HepG2 (cell line): ENCODE data around the gene PRKG1. TPM values are rescaled to one million over a fixed set of nuclear protein-coding genes. Genes with fewer than 3 reads are reported as not detected.

Experiments
- ATAC-seq: fragments of 200-7000 bp; cut with Tn5 transposase; 3 replicates; pipeline ENCODE4 v1.9.1; 2020; ENCODE audit warnings: mild to moderate bottlenecking, moderate library complexity
- BruUV-seq: library from RNA; stranded (reverse); fragments of 400-500 nt; replicated peaks from 2 replicates; lab custom pipeline; 2021; lab: Mats Ljungman, UMichigan
- CTCF ChIA-PET: fragments of 300-600 bp; formaldehyde crosslinking; extraction: SDS; loops from one replicate; lab custom pipeline; 2021; ENCODE audit warnings: low total read pairs, inconsistent platforms, low intra/inter-chr PET ratio; lab: Yijun Ruan, JAX
- POLR2A ChIA-PET: fragments of 350-600 bp; sonication (Branson Sonifier 250); formaldehyde crosslinking; loops from one replicate; lab custom pipeline; 2020; ENCODE audit warnings: antibody characterized with exemption, inconsistent platforms; lab: Yijun Ruan, JAX
- DNase-seq: peaks from one replicate; pipeline ENCODE4 v3.0.0-alpha.2; 2015; ENCODE audit warnings: low spot score
- FAIRE-seq: peaks from 3 replicates; lab custom pipeline; 2011; peaks lifted over from hg19 to GRCh38; lab: Jason Lieb, UNC
- H2AFZ ChIP-seq: one replicate; pipeline ENCODE4 v1.6.1; 2011; ENCODE audit warnings: low read length, inconsistent platforms
- H3K27ac ChIP-seq: fragments of 300-600 bp; 3 replicates; pipeline ENCODE4 v1.8.0; 2011; ENCODE audit warnings: mixed run types, mild to moderate bottlenecking, mixed read lengths, low read length, inconsistent platforms; ENCODE audit not compliant: insufficient read depth; ENCODE audit errors: extremely low read length
- H3K27me3 ChIP-seq, 2 experiments: fragments of 200-600 bp in 1 of 2; 2 replicates in 1 of 2; 3 replicates in 1 of 2; pipeline versions ENCODE4 v1.6.0 to v1.8.0; 2011; ENCODE audit warnings: low read length in 2 of 2, mild to moderate bottlenecking in 2 of 2, moderate library complexity in 2 of 2, inconsistent platforms in 1 of 2; ENCODE audit not compliant: insufficient read depth in 2 of 2, control insufficient read depth in 1 of 2
- H3K36me3 ChIP-seq, 2 experiments: fragments of 200-600 bp in 1 of 2; replicated peaks in 1 of 2; 2 replicates in 1 of 2; 3 replicates in 1 of 2; pipeline versions ENCODE4 v1.5.1 to v1.8.0; 2011; ENCODE audit warnings: low read length in 2 of 2, inconsistent platforms in 1 of 2; ENCODE audit not compliant: insufficient read depth in 2 of 2, control insufficient read depth in 1 of 2
- H3K4me1 ChIP-seq: 2 replicates; pipeline ENCODE4 v1.5.1; 2012; ENCODE audit warnings: low read length, inconsistent platforms; ENCODE audit not compliant: insufficient read depth
- H3K4me2 ChIP-seq: 2 replicates; pipeline ENCODE4 v1.6.0; 2011; ENCODE audit warnings: low read depth, low read length, inconsistent platforms
- H3K4me3 ChIP-seq, 3 experiments: fragments of 200-600 bp in 1 of 3; sonication (generic), shearing (Covaris generic) in 1 of 3; replicated peaks in 1 of 3; 2 replicates each; pipeline ENCODE4 v1.5.1; 2011 to 2016; ENCODE audit warnings: low read length in 3 of 3, inconsistent platforms in 2 of 3, low read depth in 2 of 3, mild to moderate bottlenecking in 2 of 3, control low read depth in 1 of 3, mixed read lengths in 1 of 3; ENCODE audit not compliant: insufficient read depth in 1 of 3
- H3K79me2 ChIP-seq: one replicate; pipeline ENCODE4 v1.6.1; 2011; ENCODE audit warnings: low read length, inconsistent platforms; ENCODE audit not compliant: insufficient read depth
- H3K9ac ChIP-seq: 2 replicates; pipeline ENCODE4 v1.6.0; 2011; ENCODE audit warnings: mild to moderate bottlenecking, low read depth, low read length, inconsistent platforms; ENCODE audit not compliant: insufficient read depth
- H3K9me3 ChIP-seq: 2 replicates; pipeline ENCODE4 v1.5.1; 2012; ENCODE audit warnings: mild to moderate bottlenecking, low read length
- H4K20me1 ChIP-seq: 2 replicates; pipeline ENCODE4 v1.6.0; 2011; ENCODE audit warnings: inconsistent platforms, mild to moderate bottlenecking, low read length, moderate library complexity; ENCODE audit not compliant: insufficient read depth
- KDM1A ChIP-seq: IDR thresholded peaks from 2 replicates; pipeline ENCODE4 v1.6.1; 2016; ENCODE audit warnings: missing compliant biosample characterization
- NFAT5 ChIP-seq: sonication (generic); formaldehyde crosslinking; IDR thresholded peaks from 2 replicates; pipeline ENCODE4 v1.4.0; 2020; ENCODE audit warnings: missing genetic modification reagents
- PTBP1 ChIP-seq: fragments of 200-400 bp; formaldehyde crosslinking; IDR thresholded peaks from 2 replicates; pipeline ENCODE4 v1.6.1; 2018; ENCODE audit warnings: low read length, low read depth; ENCODE audit not compliant: poor library complexity, severe bottlenecking
- ZKSCAN5 ChIP-seq: sonication (generic); formaldehyde crosslinking; IDR thresholded peaks from 2 replicates; pipeline ENCODE4 v1.5.1; 2020; ENCODE audit warnings: mild to moderate bottlenecking, missing genetic modification reagents
- ZNF776 ChIP-seq: sonication (generic); formaldehyde crosslinking; IDR thresholded peaks from 2 replicates; pipeline ENCODE4 v1.4.0; 2020; ENCODE audit warnings: mild to moderate bottlenecking, missing genetic modification reagents
- WGBS: methylation state at CpG from one replicate; pipeline ENCODE4 v1.1.6; 2017; ENCODE audit warnings: low lambda C conversion rate; 5-methylcytosine and 5-hydroxymethylcytosine counted together
- in situ Hi-C: cut with HindIII; loops from 2 replicates; pipeline ENCODE4 v1.10.0; 2017; ENCODE audit warnings: low pct_unique_long_range_greater_than_20kb; ENCODE audit not compliant: extremely low pct_ligation_motif_present
- intact Hi-C: fragments of 100-400 bp; cut with micrococcal nuclease; formaldehyde crosslinking; loops from one replicate; pipeline ENCODE4 v1.10.0; 2022; ENCODE audit not compliant: unreplicated experiment
- polyA plus RNA-seq, 8 experiments: library from polyadenylated mRNA; depleted of rRNA in 3 of 8; stranded (reverse) in 7 of 8; unstranded in 1 of 8; fragments of >200 nt; fragmentation: Illumina TruSeq in 4 of 8; extraction: Trizol in 4 of 8; gene quantifications; 2 replicates each; pipeline versions ENCODE4 v1.2.1 to v1.2.3, GENCODE V29; 2011 to 2016; ENCODE audit warnings: low read depth in 4 of 8, missing spikeins in 1 of 8, mixed read lengths in 1 of 8; ENCODE audit not compliant: insufficient read depth in 1 of 8
- total RNA-seq, 5 experiments: library from RNA; depleted of rRNA; stranded (reverse); fragments of >200 nt; fragmentation: Illumina TruSeq; extraction: Trizol; gene quantifications; 2 replicates each; pipeline ENCODE4 v1.2.3, GENCODE V29; 2016; ENCODE audit warnings: low read depth in 1 of 5

PRKG1 gene
- total and polyA plus RNA-seq, 2 of the 13 experiments (the other 11 are each of a cell fraction or from before 2014, with no cell fraction given), result 0.01 TPM; not detected in 1

GRCh38 chr10:51874131-51874530, 799.8 kb downstream of the PRKG1 start:
- Histone ChIP-seq H3K4me3 (no peak overlapping the region), H3K27me3 (no peaks in the 10 kb centered on the region), H2AFZ (no peak overlapping the region)
- no TSS peak for BruUV-seq
- in situ Hi-C loops, result no loop called here
- no peak for ATAC-seq
- DNase-seq, result no peak
- TF ChIP-seq PTBP1, result no peak
- no peak for TF ChIP-seq ZKSCAN5 (CRISPR knock-in tag)
- TF ChIP-seq ZNF776 (CRISPR knock-in tag), result no peak
- TF ChIP-seq KDM1A (CRISPR knock-in tag), result no peak
- TF ChIP-seq NFAT5, result no peak
- TF ChIP-seq, all 625 proteins: peak for 0
- 8% methylated on average over 3 of the region's 3 CpGs for WGBS
- H3K27ac ChIP-seq, result no peak overlapping the region
- intact Hi-C loops, result no loop called here
- no peaks in the 10 kb centered on the region for H3K36me3 ChIP-seq
- H3K4me2 ChIP-seq, result no peak overlapping the region
- CTCF ChIA-PET, result no interaction called here
- POLR2A ChIA-PET, result no interaction called here
- no peak for FAIRE-seq
- H3K4me1 ChIP-seq, result no peaks in the 10 kb centered on the region
- no peaks in the 10 kb centered on the region for H3K79me2 ChIP-seq
- no peaks in the 10 kb centered on the region for H3K9me3 ChIP-seq
- H3K9ac ChIP-seq, result no peak overlapping the region
- H4K20me1 ChIP-seq, result no peaks in the 10 kb centered on the region
